Activated CD4-positive, CD25-positive, alpha-beta regulatory T cell treated with anti-CD3 and anti-CD28 coated beads, Interleukin-2, amount 50 U/mL, for 72 hours (primary cell): Measurements from ENCODE around the gene FGF4.

ENCODE experiments used
- DNase-seq: peaks from one replicate; pipeline ENCODE4 v3.0.0; 2021

FGF4 gene

GRCh38 chr11:69804769-69805508 lies 29.8 kb upstream of the FGF4 start:
- no peak for DNase-seq

GRCh38 chr11:69803604-69804218 lies 28.6 kb upstream of the FGF4 start:
- DNase-seq, result no peak

GRCh38 chr11:69803022-69803421 lies 27.9 kb upstream of the FGF4 start:
- DNase-seq, result no peak

- no peak for DNase-seq
These were observed 27.4 kb upstream of the FGF4 start for GRCh38 chr11:69802590-69802989.

- DNase-seq, result no peak
These were observed 26.6 kb upstream of the FGF4 start for GRCh38 chr11:69801513-69802335.

GRCh38 chr11:69800278-69800677 lies 25.1 kb upstream of the FGF4 start:
- DNase-seq, result no peak

- DNase-seq, result no peak
These were observed 24.4 kb upstream of the FGF4 start for GRCh38 chr11:69799582-69799981.

GRCh38 chr11:69799097-69799496 lies 24.0 kb upstream of the FGF4 start:
- DNase-seq, result no peak

GRCh38 chr11:69797737-69798528 lies 22.8 kb upstream of the FGF4 start:
- DNase-seq, result no peak

GRCh38 chr11:69797156-69797555 lies 22.0 kb upstream of the FGF4 start:
- no peak for DNase-seq

GRCh38 chr11:69796063-69796462 lies 20.9 kb upstream of the FGF4 start:
- DNase-seq, result no peak

GRCh38 chr11:69791276-69792180 lies 16.4 kb upstream of the FGF4 start:
- no peak for DNase-seq

GRCh38 chr11:69788956-69789355 lies 13.8 kb upstream of the FGF4 start:
- DNase-seq, result no peak

- DNase-seq, result no peak
These were observed 12.8 kb upstream of the FGF4 start for GRCh38 chr11:69787906-69788305.

GRCh38 chr11:69787457-69787856 lies 12.3 kb upstream of the FGF4 start:
- no peak for DNase-seq

- no peak for DNase-seq
These were observed 6.1 kb upstream of the FGF4 start for GRCh38 chr11:69781241-69781640.

GRCh38 chr11:69778373-69778772 lies 3.2 kb upstream of the FGF4 start:
- DNase-seq, result no peak

GRCh38 chr11:69774354-69775162 lies 583 bp downstream of the FGF4 start:
- no peak for DNase-seq

- DNase-seq, result no peak
These were observed 1.4 kb downstream of the FGF4 start for GRCh38 chr11:69773626-69774353.

GRCh38 chr11:69771466-69771865 lies 3.7 kb downstream of the FGF4 start:
- no peak for DNase-seq
